Colon (tissue), 2 donors: Measurements from ENCODE around the gene PDE4D.
"Not testable (repeated sequence)": the region's sequence is repeated elsewhere in the genome, so short reads cannot be mapped to it uniquely, and the experiment has no call there.

Experiments used
- FAIRE-seq: peaks from 2 replicates; lab custom pipeline; 2012; peaks lifted over from hg19 to GRCh38; lab: Jason Lieb, UNC
- donor health status: control.
- donor health status: control.

Gene PDE4D

GRCh38 chr5:59579101-59579823 lies 314.3 kb downstream of the PDE4D start:
- no peak for FAIRE-seq

- FAIRE-seq, result no peak
Observed at GRCh38 chr5:59577485-59577884, 316.0 kb downstream of the PDE4D start.

GRCh38 chr5:59575648-59576445 lies 317.7 kb downstream of the PDE4D start:
- FAIRE-seq, result no peak

- not testable (repeated sequence) for FAIRE-seq
Observed at GRCh38 chr5:59573509-59573908, 320.0 kb downstream of the PDE4D start.

GRCh38 chr5:59571067-59571466 lies 322.5 kb downstream of the PDE4D start:
- no peak for FAIRE-seq

GRCh38 chr5:59569608-59570334 lies 323.8 kb downstream of the PDE4D start:
- FAIRE-seq, result no peak

- FAIRE-seq, result no peak
Observed at GRCh38 chr5:59569158-59569557, 324.4 kb downstream of the PDE4D start.

GRCh38 chr5:59568161-59568560 lies 325.4 kb downstream of the PDE4D start:
- FAIRE-seq, result no peak

- FAIRE-seq, result no peak
Observed at GRCh38 chr5:59565551-59565950, 328.0 kb downstream of the PDE4D start.

- FAIRE-seq, result no peak
Observed at GRCh38 chr5:59564895-59565294, 328.6 kb downstream of the PDE4D start.

GRCh38 chr5:59562756-59563389 lies 330.7 kb downstream of the PDE4D start:
- FAIRE-seq, result no peak

- FAIRE-seq, result no peak
Observed at GRCh38 chr5:59560553-59560952, 333.0 kb downstream of the PDE4D start.

- no peak for FAIRE-seq
Observed at GRCh38 chr5:59559847-59560246, 333.7 kb downstream of the PDE4D start.

GRCh38 chr5:59559323-59559722 lies 334.2 kb downstream of the PDE4D start:
- FAIRE-seq, result no peak

- no peak for FAIRE-seq
Observed at GRCh38 chr5:59558501-59558900, 335.0 kb downstream of the PDE4D start.

GRCh38 chr5:59557572-59557971 lies 336.0 kb downstream of the PDE4D start:
- peak; percentile 5 for FAIRE-seq

GRCh38 chr5:59555596-59555995 lies 337.9 kb downstream of the PDE4D start:
- FAIRE-seq, result no peak

GRCh38 chr5:59554501-59554900 lies 339.0 kb downstream of the PDE4D start:
- FAIRE-seq, result no peak

GRCh38 chr5:59553992-59554391 lies 339.5 kb downstream of the PDE4D start:
- no peak for FAIRE-seq

- FAIRE-seq, result no peak
Observed at GRCh38 chr5:59548807-59549357, 344.6 kb downstream of the PDE4D start.

- FAIRE-seq, result no peak
Observed at GRCh38 chr5:59547731-59548130, 345.8 kb downstream of the PDE4D start.

- no peak for FAIRE-seq
Observed at GRCh38 chr5:59544573-59544972, 349.0 kb downstream of the PDE4D start.
